Astrocyte (in vitro differentiated cells and primary cell): ENCODE measurements around the gene FYN.

ENCODE experiments used
- EZH2 ChIP-seq: IDR thresholded peaks from 2 replicates; pipeline ENCODE4 v1.6.1; 2012; ENCODE audit warnings: mild to moderate bottlenecking, low read length, inconsistent platforms; ENCODE audit not compliant: insufficient read depth
- TF ChIP-seq, protein P1 (sequence below): IDR thresholded peaks from 2 replicates; pipeline ENCODE4 v1.5.1; 2011; ENCODE audit warnings: low read depth, mild to moderate bottlenecking, inconsistent platforms, low read length, moderate library complexity; ENCODE audit not compliant: insufficient read depth

DNA sequence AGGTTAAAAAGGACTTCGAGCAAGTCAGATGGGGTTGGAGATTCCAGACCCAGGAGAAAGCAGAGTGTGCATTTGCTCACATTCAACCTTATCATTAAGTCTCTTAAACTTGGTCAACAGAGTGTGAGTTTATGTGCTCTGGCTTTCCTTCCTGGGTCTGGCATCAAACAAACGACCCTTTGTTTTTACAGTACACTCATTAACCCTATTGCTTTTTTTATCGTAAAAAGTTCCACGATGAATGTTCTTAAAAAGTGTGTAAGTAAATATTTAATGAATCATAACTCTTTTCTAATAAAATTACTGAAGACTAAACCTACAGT is 2.5 kb downstream of the FYN start:
- no peak for TF ChIP-seq EZH2
- TF ChIP-seq, protein P1, sequence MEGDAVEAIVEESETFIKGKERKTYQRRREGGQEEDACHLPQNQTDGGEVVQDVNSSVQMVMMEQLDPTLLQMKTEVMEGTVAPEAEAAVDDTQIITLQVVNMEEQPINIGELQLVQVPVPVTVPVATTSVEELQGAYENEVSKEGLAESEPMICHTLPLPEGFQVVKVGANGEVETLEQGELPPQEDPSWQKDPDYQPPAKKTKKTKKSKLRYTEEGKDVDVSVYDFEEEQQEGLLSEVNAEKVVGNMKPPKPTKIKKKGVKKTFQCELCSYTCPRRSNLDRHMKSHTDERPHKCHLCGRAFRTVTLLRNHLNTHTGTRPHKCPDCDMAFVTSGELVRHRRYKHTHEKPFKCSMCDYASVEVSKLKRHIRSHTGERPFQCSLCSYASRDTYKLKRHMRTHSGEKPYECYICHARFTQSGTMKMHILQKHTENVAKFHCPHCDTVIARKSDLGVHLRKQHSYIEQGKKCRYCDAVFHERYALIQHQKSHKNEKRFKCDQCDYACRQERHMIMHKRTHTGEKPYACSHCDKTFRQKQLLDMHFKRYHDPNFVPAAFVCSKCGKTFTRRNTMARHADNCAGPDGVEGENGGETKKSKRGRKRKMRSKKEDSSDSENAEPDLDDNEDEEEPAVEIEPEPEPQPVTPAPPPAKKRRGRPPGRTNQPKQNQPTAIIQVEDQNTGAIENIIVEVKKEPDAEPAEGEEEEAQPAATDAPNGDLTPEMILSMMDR, result no peak
